Bone marrow (tissue), 2 donors: Measurements from ENCODE around the gene CCDC192.
"Not testable (repeated sequence)": the region's sequence is repeated elsewhere in the genome, so short reads cannot be mapped to it uniquely, and the experiment has no call there.

Experiments used
- DNase-seq, 2 donors: peaks; one replicate each; lab custom pipeline; 2025; lab: John Stamatoyannopoulos, UW

The CCDC192 gene

GRCh38 chr5:127702926-127703561, at the start of gene CCDC192:
CCDC192 (plus strand) TSS chr5:127703391; CDS start chr5:127703446, 55 bp downstream.
- DNase-seq: no peak

- no peak for DNase-seq
These were observed 46.4 kb upstream of the CCDC192 start for GRCh38 chr5:127656825-127657224.

GRCh38 chr5:127660047-127660733, 43.0 kb upstream of the CCDC192 start:
- DNase-seq: no peak

- no peak for DNase-seq
These were observed 39.1 kb upstream of the CCDC192 start for GRCh38 chr5:127664093-127664492.

GRCh38 chr5:127665641-127666040, 37.5 kb upstream of the CCDC192 start:
- DNase-seq: no peak

- DNase-seq: no peak
These were observed 37.0 kb upstream of the CCDC192 start for GRCh38 chr5:127666043-127666716.

- DNase-seq: no peak
These were observed 35.3 kb upstream of the CCDC192 start for GRCh38 chr5:127667926-127668325.

GRCh38 chr5:127671218-127671617, 32.0 kb upstream of the CCDC192 start:
- DNase-seq: peak in 1 of 2 donors; percentile 14

- DNase-seq: no peak
These were observed 29.9 kb upstream of the CCDC192 start for GRCh38 chr5:127673117-127673800.

- not testable (repeated sequence) for DNase-seq
These were observed 26.2 kb upstream of the CCDC192 start for GRCh38 chr5:127676951-127677350.

- not testable (repeated sequence) for DNase-seq
These were observed 23.4 kb upstream of the CCDC192 start for GRCh38 chr5:127679691-127680330.

- DNase-seq: no peak
These were observed 22.6 kb upstream of the CCDC192 start for GRCh38 chr5:127680595-127680994.

- no peak for DNase-seq
These were observed 20.2 kb upstream of the CCDC192 start for GRCh38 chr5:127683008-127683407.

GRCh38 chr5:127684726-127685467, 18.3 kb upstream of the CCDC192 start:
- no peak for DNase-seq

GRCh38 chr5:127685662-127686061, 17.5 kb upstream of the CCDC192 start:
- DNase-seq: no peak

GRCh38 chr5:127686424-127686823, 16.8 kb upstream of the CCDC192 start:
- DNase-seq: no peak

GRCh38 chr5:127694518-127695171, 8.5 kb upstream of the CCDC192 start:
- no peak for DNase-seq

- no peak for DNase-seq
These were observed 7.8 kb upstream of the CCDC192 start for GRCh38 chr5:127695346-127695745.

- DNase-seq: no peak
These were observed 6.5 kb upstream of the CCDC192 start for GRCh38 chr5:127696683-127697082.

- no peak for DNase-seq
These were observed 5.1 kb upstream of the CCDC192 start for GRCh38 chr5:127697894-127698600.
